Activated CD8-positive, alpha-beta memory T cell treated with anti-CD3 and anti-CD28 coated beads for 24 hours (primary cell): Measurements from ENCODE around the gene SGK1.

Source experiments
- DNase-seq: peaks from one replicate; pipeline ENCODE4 v3.0.0-alpha.2; 2020

SGK1 gene

DNA sequence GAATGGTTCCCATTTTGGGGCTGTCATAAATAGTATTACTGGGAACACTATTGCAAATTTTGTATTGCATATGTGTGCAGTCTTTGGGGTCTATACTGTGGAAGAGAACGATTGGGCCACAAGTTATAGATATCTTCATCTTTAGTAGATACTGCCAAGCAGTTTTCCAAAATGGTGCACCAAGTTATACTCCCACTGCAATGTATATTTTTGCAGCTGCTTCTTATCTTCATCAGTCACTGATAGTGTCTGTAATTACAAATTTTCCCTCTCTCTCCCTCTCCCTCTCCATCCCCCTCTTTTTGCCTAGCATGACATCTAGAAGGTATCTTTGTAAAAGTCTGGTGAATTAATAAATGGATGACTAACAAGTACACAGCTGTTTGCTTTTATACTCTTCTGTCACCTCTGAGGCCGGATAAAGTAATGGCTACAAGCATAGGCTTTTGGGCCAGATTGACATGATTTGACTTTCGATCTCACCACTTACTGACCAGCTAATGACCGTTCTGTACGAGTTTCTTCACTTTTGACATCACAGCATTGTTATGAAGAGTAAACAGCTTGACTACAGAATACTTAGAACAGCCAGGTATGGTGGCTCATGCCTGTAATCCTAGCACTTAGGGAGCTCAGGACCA is 152.2 kb downstream of the SGK1 start:
- no peak for DNase-seq

DNA sequence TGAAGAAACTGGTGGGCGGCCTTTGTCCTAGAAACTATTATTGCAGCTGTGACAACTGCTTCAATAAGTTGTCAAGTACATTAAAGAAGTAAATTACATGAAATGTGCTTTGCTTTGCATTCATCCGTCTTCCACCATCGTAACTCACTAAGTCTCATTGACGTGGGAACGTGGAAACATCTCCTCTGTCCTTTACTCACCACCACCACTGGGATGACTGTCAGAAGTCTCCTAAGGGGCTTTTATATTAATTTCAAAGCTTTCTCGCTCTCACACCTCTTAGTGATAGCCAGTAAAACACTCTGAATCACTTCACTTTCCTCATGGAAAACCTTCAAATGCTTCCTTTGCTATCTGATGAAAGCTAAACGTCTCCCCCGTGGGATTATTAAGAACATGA is 153.6 kb downstream of the SGK1 start:
- no peak for DNase-seq

DNA sequence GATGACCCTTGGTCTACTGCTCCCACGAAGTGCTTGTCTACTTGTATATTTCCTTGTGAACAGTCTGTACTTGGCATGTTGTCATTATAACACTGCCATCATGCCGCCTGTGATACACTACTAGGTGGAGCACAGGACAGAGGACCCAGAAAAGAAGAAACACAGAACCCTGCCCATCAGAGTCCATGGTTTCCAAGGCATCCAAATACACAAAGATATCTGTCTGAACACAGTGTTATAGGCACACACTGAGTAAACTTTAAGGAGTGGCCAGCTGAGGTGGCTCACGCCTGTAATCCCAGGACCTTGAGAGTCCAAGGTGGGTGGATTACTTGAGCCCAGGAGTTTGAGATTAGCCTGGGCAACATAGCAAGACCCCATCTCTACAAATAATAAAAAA is 155.0 kb downstream of the SGK1 start:
- no peak for DNase-seq

DNA sequence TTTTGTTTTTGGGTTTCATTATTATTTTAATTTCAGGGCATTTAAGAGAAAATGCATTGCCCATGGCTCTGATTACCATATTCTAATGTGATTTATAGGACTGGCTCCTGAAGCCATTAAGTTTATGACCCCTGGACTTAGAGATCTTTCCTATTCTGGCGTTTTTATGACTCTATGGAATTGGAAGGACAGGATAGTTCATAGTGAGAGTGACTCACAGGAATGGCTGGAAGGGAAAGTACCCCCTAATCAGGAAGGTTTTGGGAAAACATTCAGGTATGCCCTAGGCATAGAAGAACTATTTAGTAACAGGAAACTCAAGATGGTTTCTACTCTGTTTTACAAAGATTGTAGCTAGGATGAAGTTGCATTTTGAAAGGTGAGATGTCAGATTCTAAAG is 156.9 kb downstream of the SGK1 start:
- no peak for DNase-seq

DNA sequence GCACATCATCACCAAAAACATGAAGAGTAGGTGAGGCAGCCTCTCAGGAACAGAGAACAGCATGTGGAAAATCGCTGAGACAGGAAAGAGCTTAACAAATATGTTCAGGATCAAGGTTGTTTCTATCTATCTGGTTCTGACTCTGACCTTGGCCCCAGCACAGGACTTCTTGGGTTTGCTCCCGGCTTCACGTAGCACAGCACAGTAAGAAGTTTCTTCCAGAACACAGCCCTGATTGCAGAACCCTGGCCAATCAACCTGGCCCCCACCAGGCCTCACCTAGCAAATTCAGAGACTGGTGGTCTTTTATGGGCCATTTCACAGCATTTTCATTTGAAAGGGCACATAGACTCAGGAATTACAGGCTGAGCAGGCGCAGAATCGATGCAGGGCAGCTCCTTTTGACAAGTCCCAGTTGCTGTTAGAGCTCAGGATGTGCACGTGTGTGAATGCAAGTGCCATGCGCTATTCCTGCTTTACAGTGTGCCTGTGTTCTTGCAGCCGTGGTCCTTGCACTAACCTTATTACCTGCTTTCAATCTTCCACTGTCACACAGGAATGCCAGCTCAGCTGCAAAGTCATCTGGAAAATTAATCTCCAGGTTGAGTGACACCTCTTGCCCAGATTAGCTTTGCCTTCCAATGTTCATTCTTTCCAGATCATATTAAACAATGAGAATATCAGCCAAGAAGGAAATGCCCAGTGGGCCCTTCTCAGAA is 165.0 kb downstream of the SGK1 start:
- DNase-seq = no peak

DNA sequence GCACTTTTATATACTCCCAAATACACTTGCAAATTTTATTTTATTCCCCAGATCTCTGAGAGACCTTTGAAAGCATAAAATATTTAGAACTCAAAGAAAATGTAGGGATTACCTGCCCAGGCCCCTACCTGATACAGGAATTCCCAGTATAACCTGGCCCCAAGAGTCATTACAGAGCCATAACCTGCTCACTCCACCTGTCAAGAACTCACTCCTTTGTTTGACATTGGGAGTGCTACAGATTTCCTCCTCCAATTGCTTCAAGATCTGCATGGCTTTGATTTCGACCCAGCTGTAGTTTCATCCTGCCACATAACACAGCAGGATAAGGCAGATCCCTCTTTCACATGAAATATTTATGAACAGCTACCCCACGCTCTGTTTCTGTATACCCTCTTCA is 169.3 kb downstream of the SGK1 start:
- no peak for DNase-seq

DNA sequence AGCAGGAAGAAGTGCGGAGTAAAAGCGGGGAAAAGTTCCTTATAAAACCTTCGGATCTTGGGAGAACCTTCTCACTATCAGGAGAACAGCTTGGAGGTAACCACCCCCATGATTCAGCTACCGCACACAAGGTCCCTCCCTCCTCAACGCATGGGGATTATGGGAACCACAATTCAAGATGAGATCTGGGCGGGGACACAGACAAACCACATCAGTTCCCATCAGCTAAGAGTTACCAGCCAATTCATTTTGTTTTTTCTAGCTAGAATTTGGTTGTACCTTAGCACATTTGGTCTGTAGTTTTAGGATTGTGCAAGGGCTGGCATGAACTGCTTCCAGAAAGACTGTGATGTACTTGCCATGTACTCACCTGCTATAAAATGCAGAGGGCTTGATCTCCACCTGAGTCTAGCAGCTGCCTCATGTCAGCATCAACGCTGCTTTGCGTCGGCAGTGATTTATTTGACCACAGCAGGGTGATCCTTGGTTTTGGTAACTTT is 170.8 kb downstream of the SGK1 start:
- DNase-seq = no peak

DNA sequence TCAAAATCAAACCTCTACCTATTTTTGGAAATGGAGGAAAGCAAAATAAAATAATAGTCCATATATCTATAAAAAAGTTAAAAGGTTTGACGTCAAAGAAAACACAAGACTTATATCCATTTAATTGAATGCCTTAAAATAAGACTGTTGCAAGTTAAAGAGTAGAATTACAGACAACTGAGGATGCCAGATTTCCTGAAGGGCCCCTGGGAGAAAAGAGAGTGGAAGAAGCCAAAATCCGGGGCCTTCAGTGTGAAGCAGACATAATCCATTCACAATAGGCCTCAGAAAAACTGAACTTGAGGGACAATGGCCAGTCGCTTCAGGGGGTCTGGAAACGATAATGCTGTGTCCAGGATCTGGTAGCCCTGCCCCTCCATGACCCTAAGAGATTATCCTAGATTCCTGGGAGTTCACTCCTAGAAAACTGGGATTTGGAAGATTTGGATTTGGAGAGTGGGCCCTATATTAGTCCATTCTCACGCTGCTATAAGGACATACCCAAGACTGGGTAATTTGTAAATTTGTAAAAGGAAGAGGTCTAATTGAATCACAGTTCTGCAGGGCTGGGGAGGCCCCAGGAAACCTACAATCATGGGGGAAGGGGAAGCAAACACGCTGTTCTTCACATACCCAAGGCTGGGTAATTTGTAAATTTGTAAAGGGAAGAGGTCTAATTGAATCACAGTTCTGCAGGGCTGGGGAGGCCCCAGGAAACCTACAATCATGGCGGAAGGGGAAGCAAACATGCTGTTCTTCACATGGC is 171.5 kb downstream of the SGK1 start:
- no peak for DNase-seq

DNA sequence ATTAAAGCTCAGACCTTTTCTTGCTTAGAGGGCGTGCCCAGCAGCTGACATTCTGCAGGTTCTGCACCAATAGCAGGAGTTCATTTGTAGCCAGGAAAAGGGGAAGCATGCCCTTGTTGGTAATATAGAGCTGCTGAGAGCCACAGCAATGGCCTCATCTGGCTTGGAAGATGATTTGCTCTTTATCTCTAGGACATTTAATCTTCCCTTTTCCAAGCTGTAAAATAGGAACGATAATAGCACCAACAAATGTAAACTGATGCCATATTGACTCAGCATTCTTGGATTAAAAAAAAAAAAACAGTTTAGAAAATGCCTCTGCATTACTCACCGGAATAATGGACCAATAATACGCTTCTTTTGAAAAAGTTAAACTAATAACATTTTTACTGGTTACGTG is 172.1 kb downstream of the SGK1 start:
- DNase-seq = no peak

DNA sequence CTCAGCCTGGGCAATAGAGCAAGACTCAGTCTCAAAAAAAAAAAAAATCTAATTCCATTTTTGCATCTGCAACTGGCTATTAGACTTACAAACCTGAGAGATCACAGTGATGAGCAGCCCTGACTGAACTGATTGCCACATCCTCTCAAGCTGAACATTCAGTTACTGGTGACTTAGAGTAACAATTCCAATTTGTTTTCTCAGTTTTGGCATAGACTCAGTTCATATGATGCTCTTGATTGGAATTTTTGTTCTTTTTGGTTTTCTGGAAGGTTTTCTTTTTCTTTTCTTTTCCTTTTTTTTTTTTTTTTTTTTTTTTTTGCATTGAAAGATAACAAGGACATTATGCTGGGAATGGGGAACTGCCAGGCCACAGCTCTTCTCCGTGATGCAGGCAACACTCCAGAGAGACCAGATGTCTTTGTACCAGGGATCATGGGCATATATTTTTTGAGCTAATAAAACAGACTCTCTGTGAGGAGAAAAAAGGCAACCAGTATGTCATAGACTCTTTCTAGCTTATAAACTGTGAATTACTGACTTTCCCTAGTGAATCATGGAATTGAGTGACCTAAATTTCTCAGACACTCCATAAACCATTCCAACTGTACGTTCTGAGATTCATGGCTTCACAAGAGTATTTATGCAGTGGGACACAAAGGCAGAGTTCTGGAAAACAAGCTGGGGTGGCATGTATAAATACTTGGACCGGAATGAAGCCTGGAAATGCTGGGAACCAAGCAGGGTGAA is 179.5 kb downstream of the SGK1 start:
- no peak for DNase-seq

DNA sequence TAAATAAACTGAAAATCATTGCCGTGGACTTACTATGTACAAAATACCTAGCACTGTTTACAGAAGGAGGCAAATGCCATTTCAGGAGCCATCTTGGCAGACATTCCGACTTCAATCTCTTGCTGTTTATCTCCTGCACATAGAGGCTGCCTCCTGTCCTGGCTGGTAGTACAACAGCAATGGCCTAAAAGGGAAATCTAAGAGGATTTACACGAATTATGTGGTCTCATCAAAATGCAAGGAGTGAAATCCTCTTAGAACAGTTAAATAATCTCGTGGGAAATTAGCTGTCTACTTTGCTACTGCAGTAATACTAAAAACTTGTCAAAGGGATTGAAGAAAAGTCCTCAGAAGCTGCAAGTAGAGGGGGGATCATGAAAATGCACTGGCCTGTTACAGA is 183.3 kb downstream of the SGK1 start:
- DNase-seq = no peak

DNA sequence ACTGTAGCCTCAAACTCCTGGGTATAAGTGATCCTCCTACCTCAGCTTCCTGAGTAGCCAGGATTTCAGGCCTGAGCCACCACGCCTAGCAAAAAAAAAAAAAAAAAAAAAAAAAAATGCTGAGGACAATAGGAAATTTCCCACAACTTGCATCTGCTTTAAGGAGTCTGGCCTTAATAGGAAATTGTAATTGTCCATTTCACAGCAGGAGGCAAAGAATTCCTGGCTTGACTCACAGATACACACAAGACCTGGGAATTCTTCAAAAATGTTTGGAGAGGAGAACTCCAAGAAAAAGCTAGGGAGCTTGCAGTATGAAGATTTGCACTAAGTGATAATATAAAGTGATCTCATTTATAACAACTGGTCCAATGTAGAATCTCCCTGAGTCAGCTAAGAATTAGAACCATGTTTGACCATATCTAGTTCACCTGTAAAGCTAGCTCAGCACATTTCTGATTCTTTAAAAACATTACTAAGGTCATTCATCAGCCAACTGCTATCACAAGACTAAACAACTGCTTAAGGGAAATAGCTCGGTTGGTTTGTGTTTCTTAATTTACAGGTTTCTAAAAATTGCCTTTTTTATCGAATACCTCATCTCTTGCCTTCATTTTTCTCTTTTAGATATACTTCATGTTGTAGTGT is 185.3 kb downstream of the SGK1 start:
- DNase-seq = no peak

DNA sequence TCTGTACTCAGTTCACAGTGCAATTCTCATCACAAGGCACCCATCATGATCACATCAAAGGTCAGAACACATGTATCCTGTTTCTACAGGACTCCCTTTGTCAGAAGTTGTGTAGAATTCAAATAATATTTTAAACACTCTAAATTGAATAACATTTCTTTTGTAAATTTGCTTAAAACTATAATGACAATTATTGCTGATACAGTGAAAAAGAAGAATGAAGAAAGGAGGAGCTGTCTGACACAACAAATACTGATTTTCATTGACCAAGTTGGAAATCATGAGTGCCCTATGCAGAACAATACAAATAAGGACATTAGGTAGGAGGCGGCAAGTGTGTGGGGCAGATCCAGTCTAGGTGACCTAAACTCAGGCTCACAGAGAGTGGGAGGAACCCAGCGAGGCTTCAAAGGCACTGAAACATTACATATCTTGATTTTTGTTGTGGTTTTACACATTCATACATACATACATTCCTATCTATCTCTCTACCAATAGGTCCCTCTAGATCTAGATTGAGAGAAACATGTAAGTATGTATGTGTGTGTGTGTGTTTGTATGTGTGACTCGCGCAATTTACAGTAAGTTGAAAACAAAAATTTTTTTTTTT is 186.3 kb downstream of the SGK1 start:
- DNase-seq = no peak

DNA sequence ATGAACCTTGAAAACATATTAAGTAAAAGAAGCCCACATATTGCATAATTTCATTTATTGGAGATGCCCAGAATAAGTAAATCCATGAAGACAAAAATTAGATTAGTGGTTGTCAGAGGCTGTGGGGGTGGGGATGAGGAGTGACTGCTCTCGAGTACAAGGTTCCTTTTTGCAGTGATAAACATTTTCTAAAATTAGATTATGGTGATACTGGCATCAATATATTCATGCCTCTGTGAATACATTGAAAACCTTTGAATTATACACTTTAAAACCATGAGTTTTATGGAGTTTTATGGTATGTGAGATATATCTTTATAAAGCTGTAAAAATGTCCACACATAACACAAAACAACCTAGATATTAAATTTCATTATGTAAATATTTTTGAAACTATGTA is 189.8 kb downstream of the SGK1 start:
- no peak for DNase-seq

DNA sequence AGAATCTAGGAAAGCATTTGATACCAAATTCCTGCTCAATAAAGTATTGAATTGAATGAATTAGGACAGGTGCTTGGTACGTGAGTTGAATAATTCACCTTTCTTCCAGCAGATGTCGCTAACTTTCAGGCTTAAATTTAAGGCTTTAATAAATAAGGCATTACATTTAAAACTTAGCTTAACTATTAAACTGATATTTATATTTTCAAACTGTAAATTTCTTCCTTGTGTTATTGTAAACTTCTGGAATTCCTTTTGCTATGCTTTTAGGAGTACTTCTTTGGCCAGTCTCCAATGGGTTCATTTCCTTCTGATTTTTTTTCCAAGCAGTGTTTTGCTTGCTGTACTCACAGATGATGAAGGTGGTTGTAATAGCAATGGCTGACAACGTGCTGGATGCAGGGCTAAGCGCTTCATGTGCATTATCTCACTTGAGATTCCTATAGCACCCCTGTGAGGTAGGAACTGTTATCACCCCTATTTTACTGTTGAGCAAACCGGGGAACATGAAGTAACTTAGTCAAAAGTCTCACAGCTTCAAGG is 194.2 kb downstream of the SGK1 start:
- DNase-seq = no peak

DNA sequence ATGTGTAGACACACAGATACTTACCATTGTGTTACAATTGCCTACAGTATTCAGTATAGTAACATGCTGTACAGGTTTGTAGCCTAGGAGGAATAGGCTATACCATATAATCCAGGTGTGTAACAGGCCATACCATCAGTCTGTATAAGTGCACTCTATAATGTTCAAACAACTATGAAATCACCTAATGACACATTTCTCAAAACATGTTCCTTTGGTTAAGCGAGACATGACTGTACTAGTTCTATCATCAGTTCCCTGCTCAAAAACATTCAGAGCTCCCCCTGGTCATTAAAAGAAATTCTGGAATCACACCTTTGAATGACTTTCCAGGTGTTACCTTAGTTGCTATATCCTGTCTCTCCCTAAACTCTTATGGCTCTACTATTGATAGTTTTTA is 195.1 kb downstream of the SGK1 start:
- DNase-seq = no peak

DNA sequence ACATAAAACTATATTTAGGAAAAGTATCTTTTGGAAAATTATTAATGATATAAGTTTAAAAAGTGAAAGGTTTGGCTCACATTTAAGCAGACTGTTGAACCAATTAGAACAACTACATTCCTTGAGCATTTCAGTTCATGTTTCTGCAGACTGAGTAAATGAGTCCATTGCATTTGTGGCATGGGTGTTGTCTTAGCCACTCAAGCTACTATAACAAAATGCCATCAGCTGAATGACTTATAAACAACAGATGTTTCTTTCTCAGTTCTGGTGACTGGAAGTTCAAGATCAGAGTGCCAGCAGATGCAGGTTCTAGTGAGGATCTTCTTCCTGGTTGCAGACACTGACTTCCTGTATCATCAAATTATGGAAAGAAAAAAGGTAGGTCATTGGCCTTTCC is 198.4 kb downstream of the SGK1 start:
- no peak for DNase-seq
